IgD-negative memory B cell (primary cell): ENCODE measurements around the gene NTF4. TPM values are rescaled to one million over a fixed set of nuclear protein-coding genes. Genes with fewer than 3 reads are reported as not detected.
A peak's percentile ranks its signal among the peaks of the same experiment; 100 is the strongest.
"Not testable (repeated sequence)": the region's sequence is repeated elsewhere in the genome, so short reads cannot be mapped to it uniquely, and the experiment has no call there.

Experiments used
- H3K27ac Mint-ChIP-seq, 3 donors: one replicate each; pipeline ENCODE4 v1.8.0; 2020 to 2022; ENCODE audit warnings: mild to moderate bottlenecking in 3 of 3, mixed read lengths in 3 of 3, moderate library complexity in 1 of 3
- H3K27me3 Mint-ChIP-seq: one replicate; pipeline ENCODE4 v1.8.0; 2021; ENCODE audit warnings: mixed read lengths
- H3K36me3 Mint-ChIP-seq: one replicate; pipeline ENCODE4 v1.8.0; 2020; ENCODE audit warnings: mild to moderate bottlenecking, mixed read lengths
- H3K4me1 Mint-ChIP-seq, 3 donors: one replicate each; pipeline ENCODE4 v1.8.0; 2020 to 2022; ENCODE audit warnings: mixed read lengths in 3 of 3, mild to moderate bottlenecking in 1 of 3
- H3K4me3 Mint-ChIP-seq, 4 donors: one replicate each; pipeline ENCODE4 v1.8.0; 2020 to 2022; ENCODE audit warnings: mild to moderate bottlenecking in 4 of 4, mixed read lengths in 4 of 4, moderate library complexity in 3 of 4
- H3K9me3 Mint-ChIP-seq, 3 donors: one replicate each; pipeline ENCODE4 v1.8.0; 2020 to 2021; ENCODE audit warnings: mixed read lengths in 3 of 3, mild to moderate bottlenecking in 1 of 3
- polyA plus RNA-seq: library from polyadenylated mRNA; unstranded; fragments of 300-500 nt; fragmentation: Illumina TruSeq; gene quantifications from one replicate; pipeline ENCODE4 v1.2.3, GENCODE V29; 2021

The NTF4 gene
- polyA plus RNA-seq, 1 donor from 2014 or later = not detected

- peak overlapping the region in 2 of 3 donors; percentile 50 to 76 for H3K27ac Mint-ChIP-seq
- peaks cover 2 to 6% (median 5%) of the 10 kb centered on the region in 3 donors for H3K4me1 Mint-ChIP-seq
- H3K36me3 Mint-ChIP-seq = no peaks in the 10 kb centered on the region
- H3K4me3 Mint-ChIP-seq = peak overlapping the region in 2 of 4 donors; percentile 80 to 82
- peaks cover 29% of the 10 kb centered on the region for H3K27me3 Mint-ChIP-seq
- peaks cover 0 to 6% (median 5%) of the 10 kb centered on the region in 3 donors for H3K9me3 Mint-ChIP-seq
These were observed 9.1 kb upstream of the NTF4 start for GRCh38 chr19:49073514-49074378.

GRCh38 chr19:49071860-49072547, 7.4 kb upstream of the NTF4 start:
- H3K9me3 Mint-ChIP-seq = peaks cover 0 to 6% (median 5%) of the 10 kb centered on the region in 3 donors
- peaks cover 38% of the 10 kb centered on the region for H3K27me3 Mint-ChIP-seq
- H3K36me3 Mint-ChIP-seq = no peaks in the 10 kb centered on the region
- peak overlapping the region in 1 of 3 donors; percentile 16 for H3K27ac Mint-ChIP-seq
- H3K4me3 Mint-ChIP-seq = peak overlapping the region in 1 of 4 donors; percentile 8
- H3K4me1 Mint-ChIP-seq = peaks cover 2 to 6% (median 5%) of the 10 kb centered on the region in 3 donors

- H3K4me1 Mint-ChIP-seq = peaks cover 2 to 6% (median 5%) of the 10 kb centered on the region in 3 donors
- H3K27ac Mint-ChIP-seq = no peak overlapping the region
- H3K9me3 Mint-ChIP-seq = peaks cover 0 to 6% (median 5%) of the 10 kb centered on the region in 3 donors
- no peaks in the 10 kb centered on the region for H3K36me3 Mint-ChIP-seq
- no peak overlapping the region for H3K4me3 Mint-ChIP-seq
- peaks cover 44% of the 10 kb centered on the region for H3K27me3 Mint-ChIP-seq
These were observed 5.8 kb upstream of the NTF4 start for GRCh38 chr19:49070416-49070815.

- Mint-ChIP-seq H3K36me3 (no peaks in the 10 kb centered on the region), H3K9me3 (peaks cover 0 to 6% (median 5%) of the 10 kb centered on the region in 3 donors), H3K4me3 (no peak overlapping the region), H3K27me3 (peaks cover 47% of the 10 kb centered on the region), H3K4me1 (peaks cover 2 to 6% (median 4%) of the 10 kb centered on the region in 3 donors), H3K27ac (no peak overlapping the region)
These were observed 4.4 kb upstream of the NTF4 start for GRCh38 chr19:49069026-49069425.

GRCh38 chr19:49067554-49067953, 2.9 kb upstream of the NTF4 start:
- peaks cover 43% of the 10 kb centered on the region for H3K27me3 Mint-ChIP-seq
- H3K9me3 Mint-ChIP-seq = peaks cover 0 to 6% (median 4%) of the 10 kb centered on the region in 3 donors
- H3K36me3 Mint-ChIP-seq = no peaks in the 10 kb centered on the region
- no peak overlapping the region for H3K27ac Mint-ChIP-seq
- no peaks in the 10 kb centered on the region for H3K4me1 Mint-ChIP-seq
- H3K4me3 Mint-ChIP-seq = no peak overlapping the region

- Mint-ChIP-seq H3K36me3 (no peaks in the 10 kb centered on the region), H3K4me1 (no peaks in the 10 kb centered on the region), H3K4me3 (peak overlapping the region in 1 of 4 donors; percentile 17), H3K27me3 (peaks cover 44% of the 10 kb centered on the region), H3K27ac (no peak overlapping the region), H3K9me3 (peaks cover 0 to 6% (median 4%) of the 10 kb centered on the region in 3 donors)
These were observed 1.4 kb upstream of the NTF4 start for GRCh38 chr19:49065905-49066512.

- Mint-ChIP-seq H3K4me3 (no peak overlapping the region), H3K27me3 (peaks cover 47% of the 10 kb centered on the region), H3K27ac (no peak overlapping the region), H3K4me1 (peaks cover 0 to 4% (median 3%) of the 10 kb centered on the region in 3 donors), H3K9me3 (peaks cover 0 to under 1% (median 0%) of the 10 kb centered on the region in 3 donors), H3K36me3 (peaks cover 3% of the 10 kb centered on the region)
These were observed 489 bp downstream of the NTF4 start for GRCh38 chr19:49064029-49064629.

- Mint-ChIP-seq H3K4me1 (peaks cover 4 to 14% (median 11%) of the 10 kb centered on the region in 3 donors), H3K4me3 (no peak overlapping the region), H3K36me3 (peaks cover 3% of the 10 kb centered on the region), H3K9me3 (no peaks in the 10 kb centered on the region), H3K27me3 (peaks cover 51% of the 10 kb centered on the region), H3K27ac (no peak overlapping the region)
These were observed 3.2 kb downstream of the NTF4 start for GRCh38 chr19:49061445-49061844.

- Mint-ChIP-seq H3K9me3 (no peaks in the 10 kb centered on the region), H3K4me3 (peak overlapping the region in 2 of 4 donors; percentile 3 to 6), H3K27me3 (peaks cover 50% of the 10 kb centered on the region), H3K27ac (peak overlapping the region in 1 of 3 donors; percentile 17), H3K4me1 (peaks cover 4 to 14% (median 11%) of the 10 kb centered on the region in 3 donors), H3K36me3 (peaks cover 3% of the 10 kb centered on the region)
These were observed 3.6 kb downstream of the NTF4 start for GRCh38 chr19:49061000-49061399.

- Mint-ChIP-seq H3K27ac (peak overlapping the region in 1 of 3 donors; percentile 80), H3K4me1 (peaks cover 4 to 14% (median 11%) of the 10 kb centered on the region in 3 donors), H3K27me3 (peaks cover 43% of the 10 kb centered on the region)
These were observed 5.6 kb downstream of the NTF4 start for GRCh38 chr19:49059053-49059452.

GRCh38 chr19:49058562-49058961, 6.1 kb downstream of the NTF4 start:
- Mint-ChIP-seq H3K4me3 (peak overlapping the region in 1 of 4 donors; percentile 87), H3K27ac (peak overlapping the region in 1 of 3 donors; percentile 80), H3K4me1 (peaks cover 4 to 14% (median 11%) of the 10 kb centered on the region in 3 donors), H3K27me3 (peaks cover 46% of the 10 kb centered on the region), H3K9me3 (no peaks in the 10 kb centered on the region), H3K36me3 (peaks cover 3% of the 10 kb centered on the region)

More at GRCh38 chr19:49059053-49059452, 5.6 kb downstream of the NTF4 start:
- no peaks in the 10 kb centered on the region for H3K9me3 Mint-ChIP-seq
- peaks cover 3% of the 10 kb centered on the region for H3K36me3 Mint-ChIP-seq
- H3K4me3 Mint-ChIP-seq = peak overlapping the region in 1 of 4 donors; percentile 41

GRCh38 chr19:49057636-49058234, 6.9 kb downstream of the NTF4 start, which contains the start of gene CGB7:
Gene CGB7, minus strand, starts transcription at chr19:49057749. Its CDS starts 2,374 bp downstream, at chr19:49055375.
- no peaks in the 10 kb centered on the region for H3K9me3 Mint-ChIP-seq
- peaks cover 4 to 14% (median 11%) of the 10 kb centered on the region in 3 donors for H3K4me1 Mint-ChIP-seq
- H3K36me3 Mint-ChIP-seq = peaks cover 3% of the 10 kb centered on the region
- peak within 1 kb of the TSS; percentile 77 to 93 (median 84) for H3K4me3 Mint-ChIP-seq
- H3K27ac Mint-ChIP-seq = peak within 1 kb of the TSS in 2 of 3 donors; percentile 31 to 80
- H3K27me3 Mint-ChIP-seq = peaks cover 40% of the 10 kb centered on the region

GRCh38 chr19:49056902-49057596, 7.6 kb downstream of the NTF4 start:
- not testable (repeated sequence) for H3K9me3 Mint-ChIP-seq, H3K36me3 Mint-ChIP-seq
- peaks cover 4 to 14% (median 11%) of the 10 kb centered on the region in 3 donors for H3K4me1 Mint-ChIP-seq
- peak overlapping the region; percentile 77 to 93 (median 84) for H3K4me3 Mint-ChIP-seq
- H3K27ac Mint-ChIP-seq = peak overlapping the region in 1 of 3 donors; percentile 31
- H3K27me3 Mint-ChIP-seq = peaks cover 40% of the 10 kb centered on the region
